Stimulated activated naive CD8-positive, alpha-beta T cell treated with anti-CD3 and anti-CD28 coated beads, Interleukin-15, Interleukin-2, amounts not matched to agents 100 ng/mL and 50 ng/mL, for 24 hours (primary cell): ENCODE results near the gene EYS.

Source experiments
- H3K27ac Mint-ChIP-seq: one replicate; pipeline ENCODE4 v1.8.0; 2021; ENCODE audit warnings: mild to moderate bottlenecking, mixed read lengths
- H3K27me3 Mint-ChIP-seq: one replicate; pipeline ENCODE4 v1.8.0; 2021; ENCODE audit warnings: mixed read lengths
- H3K36me3 Mint-ChIP-seq: one replicate; pipeline ENCODE4 v1.8.0; 2021; ENCODE audit warnings: low read depth, mixed read lengths
- H3K4me1 Mint-ChIP-seq: one replicate; pipeline ENCODE4 v1.8.0; 2021; ENCODE audit warnings: low read depth, mixed read lengths
- H3K4me3 Mint-ChIP-seq: one replicate; pipeline ENCODE4 v1.8.0; 2021; ENCODE audit warnings: mild to moderate bottlenecking, mixed read lengths
- H3K9me3 Mint-ChIP-seq: one replicate; pipeline ENCODE4 v1.8.0; 2021; ENCODE audit warnings: mixed read lengths

Gene EYS

DNA sequence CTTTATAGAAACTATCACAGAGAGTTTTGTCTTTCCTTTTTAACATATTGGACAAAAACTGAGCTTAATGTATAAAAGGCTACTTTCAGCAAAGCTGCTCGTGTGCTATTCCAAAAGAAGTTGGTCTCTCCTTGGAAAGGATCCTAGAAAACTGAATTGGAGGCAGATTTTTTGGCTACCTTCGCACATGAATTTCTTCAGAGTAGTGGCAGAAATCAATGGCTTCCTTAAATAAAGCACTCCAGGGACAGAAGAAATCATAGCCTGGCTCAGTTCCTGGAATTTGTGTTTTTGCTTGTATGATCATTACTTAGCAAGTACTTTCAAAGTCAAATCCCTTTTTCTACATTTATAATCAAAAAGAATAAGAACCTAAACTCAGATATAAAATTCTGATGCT is 1291.1 kb downstream of the EYS start:
- H3K27ac Mint-ChIP-seq, result no peak overlapping the region

DNA sequence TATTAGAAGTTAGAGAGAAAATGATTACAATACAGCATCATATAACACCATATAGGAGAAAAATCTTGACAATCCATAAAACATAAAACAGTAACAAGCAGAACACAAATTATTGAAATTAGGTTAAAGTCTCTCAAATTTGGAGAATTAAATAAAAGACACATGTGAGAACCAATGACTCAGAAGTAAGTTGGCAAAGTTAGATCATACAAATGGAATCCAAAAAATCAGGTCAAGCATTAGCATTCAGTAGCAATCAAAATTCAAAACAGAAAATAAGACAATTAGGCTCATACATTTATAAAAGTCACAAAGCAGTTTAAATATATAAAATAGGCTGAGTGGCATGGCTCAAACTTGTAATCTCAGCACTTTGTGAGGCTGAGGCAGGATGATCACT is 1295.8 kb downstream of the EYS start:
- Mint-ChIP-seq H3K9me3 (peaks cover 7% of the 10 kb centered on the region), H3K4me3 (no peak overlapping the region), H3K4me1 (no peaks in the 10 kb centered on the region), H3K27me3 (no peaks in the 10 kb centered on the region), H3K36me3 (no peaks in the 10 kb centered on the region), H3K27ac (no peak overlapping the region)

More for the DNA sequence above, 1291.1 kb downstream of the EYS start:
- Mint-ChIP-seq H3K9me3 (peaks cover 14% of the 10 kb centered on the region), H3K4me1 (no peaks in the 10 kb centered on the region), H3K4me3 (no peak overlapping the region), H3K36me3 (no peaks in the 10 kb centered on the region), H3K27me3 (no peaks in the 10 kb centered on the region)

DNA sequence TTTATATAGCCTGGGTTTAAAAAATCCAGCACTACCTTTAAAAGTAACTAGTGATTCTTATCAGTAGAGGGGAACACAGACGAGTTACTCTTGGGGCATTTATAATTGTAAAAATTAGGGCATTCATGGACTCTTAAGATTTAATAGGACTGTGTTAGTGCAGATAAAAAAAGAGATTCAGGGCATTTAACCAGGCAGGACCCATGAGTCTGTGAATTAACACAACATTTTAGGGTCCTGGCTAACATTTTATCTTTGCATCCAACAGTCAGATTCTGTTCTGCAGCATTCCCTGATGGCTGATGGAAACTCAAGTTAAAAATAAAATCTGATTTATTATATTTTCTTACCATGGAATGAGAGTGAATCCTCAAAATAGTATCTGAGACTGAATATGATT is 1297.1 kb downstream of the EYS start:
- Mint-ChIP-seq H3K9me3 (peaks cover 7% of the 10 kb centered on the region), H3K27ac (no peak overlapping the region), H3K36me3 (no peaks in the 10 kb centered on the region), H3K4me1 (no peaks in the 10 kb centered on the region), H3K4me3 (no peak overlapping the region), H3K27me3 (no peaks in the 10 kb centered on the region)

DNA sequence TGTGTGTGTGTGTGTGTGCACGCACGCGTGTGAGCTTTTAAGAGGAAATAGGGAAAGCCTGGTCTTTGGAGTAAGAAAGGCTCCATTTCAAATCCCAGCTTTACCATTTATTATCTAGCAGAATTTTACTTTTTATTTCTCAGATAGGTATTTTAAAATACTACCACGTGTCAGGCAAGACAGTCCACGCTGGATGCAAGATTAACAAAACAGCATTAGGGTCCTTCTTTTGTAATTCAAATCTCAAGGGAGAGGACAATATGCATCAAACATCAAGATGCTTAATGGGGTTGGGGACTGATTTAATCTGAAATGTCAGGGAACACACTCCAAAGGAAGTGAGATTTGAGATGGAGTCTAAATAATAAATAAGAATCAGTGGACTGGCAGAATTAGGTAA is 1302.6 kb downstream of the EYS start:
- no peak overlapping the region for H3K27ac Mint-ChIP-seq
- H3K4me3 Mint-ChIP-seq, result no peak overlapping the region
- H3K4me1 Mint-ChIP-seq, result no peaks in the 10 kb centered on the region
- H3K27me3 Mint-ChIP-seq, result no peaks in the 10 kb centered on the region
- no peaks in the 10 kb centered on the region for H3K36me3 Mint-ChIP-seq
- H3K9me3 Mint-ChIP-seq, result peaks cover 11% of the 10 kb centered on the region

DNA sequence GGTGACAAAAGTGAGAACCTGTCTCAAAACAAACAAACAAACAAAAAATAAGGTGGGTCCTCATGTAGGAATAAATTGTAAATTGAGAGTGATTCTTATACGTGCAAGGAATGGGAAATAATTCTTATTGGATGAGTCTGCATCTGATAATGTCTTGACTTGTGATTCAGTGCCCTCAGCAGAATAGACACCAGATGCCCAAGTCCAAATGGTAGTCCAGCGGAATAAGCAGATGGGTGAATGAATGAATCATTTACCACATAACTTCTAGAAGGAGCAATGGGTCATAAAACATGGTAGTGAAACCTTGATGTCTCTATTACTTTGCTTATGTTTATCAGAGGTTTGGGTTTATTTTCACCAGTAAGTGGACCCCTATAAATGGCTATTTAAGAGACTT is 1323.7 kb downstream of the EYS start:
- H3K27ac Mint-ChIP-seq, result no peak overlapping the region
- no peaks in the 10 kb centered on the region for H3K4me1 Mint-ChIP-seq
- peaks cover 3% of the 10 kb centered on the region for H3K9me3 Mint-ChIP-seq
- no peak overlapping the region for H3K4me3 Mint-ChIP-seq
- H3K27me3 Mint-ChIP-seq, result no peaks in the 10 kb centered on the region
- no peaks in the 10 kb centered on the region for H3K36me3 Mint-ChIP-seq

DNA sequence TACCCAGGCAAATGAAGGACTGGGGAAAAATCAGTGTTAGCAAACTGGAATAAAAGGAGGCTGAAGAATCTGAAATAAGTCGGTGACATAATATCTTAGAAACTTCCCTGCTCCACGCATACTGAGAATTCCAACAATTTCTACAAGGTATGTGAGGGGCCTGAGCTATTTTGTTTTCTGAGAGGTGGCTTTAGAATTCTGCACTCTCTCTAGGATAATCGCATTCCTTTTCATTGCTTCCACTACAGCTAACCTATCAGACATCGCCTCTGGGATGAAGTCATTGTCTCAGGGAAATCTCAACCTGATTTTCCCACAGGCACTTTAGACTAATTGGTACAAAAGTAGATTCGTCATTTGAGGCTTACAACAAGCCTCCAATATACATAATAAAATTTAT is 1330.6 kb downstream of the EYS start:
- Mint-ChIP-seq H3K36me3 (no peaks in the 10 kb centered on the region), H3K27ac (no peak overlapping the region), H3K4me1 (no peaks in the 10 kb centered on the region), H3K4me3 (no peak overlapping the region), H3K27me3 (no peaks in the 10 kb centered on the region), H3K9me3 (peaks cover 17% of the 10 kb centered on the region)

DNA sequence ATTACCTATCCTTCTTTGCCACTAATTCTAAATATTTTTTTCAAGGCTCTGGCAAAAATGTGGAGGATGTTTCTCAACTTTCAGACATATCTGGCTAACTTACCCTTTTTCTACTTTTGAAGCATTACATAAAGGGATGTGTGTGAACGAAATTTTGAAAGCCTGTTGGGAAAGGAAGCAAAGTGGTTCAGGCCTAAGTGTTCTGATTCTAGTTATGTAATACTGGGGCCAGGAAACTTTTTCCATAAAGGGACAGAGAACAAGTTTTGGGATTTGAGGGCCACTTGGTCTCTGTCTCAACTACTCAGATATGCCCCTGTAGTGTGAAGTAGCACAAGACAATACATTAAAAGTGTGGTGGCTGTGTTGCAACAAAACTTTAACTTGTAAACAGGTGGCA is 1349.6 kb downstream of the EYS start:
- Mint-ChIP-seq H3K27ac (no peak overlapping the region), H3K9me3 (peaks cover 4% of the 10 kb centered on the region), H3K4me1 (no peaks in the 10 kb centered on the region), H3K27me3 (no peaks in the 10 kb centered on the region), H3K36me3 (no peaks in the 10 kb centered on the region), H3K4me3 (no peak overlapping the region)

DNA sequence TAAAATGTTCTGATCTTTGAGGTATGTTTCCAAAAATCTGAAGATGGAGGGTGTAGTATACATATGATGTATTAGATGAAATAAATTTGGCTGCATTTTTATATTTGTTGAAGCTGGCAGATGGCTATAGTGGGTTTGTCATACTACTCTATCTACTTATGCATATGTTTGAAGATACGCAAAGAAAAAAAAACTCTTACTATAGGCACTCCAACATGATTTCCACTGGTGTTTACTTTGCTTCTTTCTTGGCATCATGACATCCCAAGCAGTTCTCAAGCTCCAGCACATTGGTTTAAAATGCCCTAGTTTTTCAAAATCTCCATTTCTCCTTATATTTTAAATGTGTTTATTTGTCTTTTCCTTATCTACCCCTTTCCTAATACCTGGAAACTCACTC is 1359.6 kb downstream of the EYS start:
- Mint-ChIP-seq H3K4me1 (no peaks in the 10 kb centered on the region), H3K27me3 (no peaks in the 10 kb centered on the region), H3K27ac (no peak overlapping the region), H3K4me3 (no peak overlapping the region), H3K36me3 (no peaks in the 10 kb centered on the region), H3K9me3 (no peaks in the 10 kb centered on the region)

DNA sequence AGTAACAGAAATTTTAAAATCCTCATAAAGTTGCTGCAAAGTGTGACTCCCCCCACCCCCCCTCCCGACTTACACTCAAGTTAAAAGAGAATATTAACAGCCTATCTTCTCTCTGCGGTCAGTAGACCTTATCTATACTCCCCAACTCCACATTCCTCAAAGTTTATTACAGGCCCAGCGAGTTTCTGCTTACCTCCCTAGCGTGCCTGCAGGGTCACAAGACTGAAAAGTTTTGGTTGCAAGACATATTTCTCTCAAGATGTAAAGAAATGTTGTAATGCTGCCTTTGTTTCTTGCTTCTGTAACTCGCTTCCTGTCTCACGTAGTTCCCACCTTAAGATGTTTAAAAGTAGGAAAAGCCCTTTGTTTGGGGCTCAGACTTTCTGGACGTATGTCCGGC is 1371.8 kb downstream of the EYS start:
- Mint-ChIP-seq H3K4me3 (no peak overlapping the region), H3K27me3 (no peaks in the 10 kb centered on the region), H3K4me1 (no peaks in the 10 kb centered on the region), H3K36me3 (no peaks in the 10 kb centered on the region), H3K9me3 (peaks cover 30% of the 10 kb centered on the region), H3K27ac (no peak overlapping the region)

DNA sequence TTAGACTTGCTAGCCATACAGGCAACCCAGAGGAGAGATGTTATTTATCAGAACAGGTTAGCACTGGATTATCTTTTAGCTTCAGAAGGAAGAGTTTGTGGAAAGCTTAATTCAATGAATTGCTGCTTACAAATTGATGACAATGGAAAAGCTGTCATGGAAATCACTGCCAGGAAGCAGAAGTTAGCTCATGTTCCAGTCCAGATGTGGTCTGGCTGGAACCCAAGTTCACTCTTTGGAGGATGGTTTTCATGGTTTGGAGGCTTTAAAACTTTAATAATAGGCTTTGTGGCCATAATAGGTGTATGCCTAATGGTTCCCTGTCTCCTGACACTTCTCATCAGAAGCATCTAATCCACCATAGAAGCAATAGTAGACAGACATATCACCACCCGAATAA is 1372.4 kb downstream of the EYS start:
- Mint-ChIP-seq H3K4me3 (no peak overlapping the region), H3K9me3 (peaks cover 28% of the 10 kb centered on the region), H3K27ac (no peak overlapping the region), H3K4me1 (no peaks in the 10 kb centered on the region), H3K27me3 (no peaks in the 10 kb centered on the region), H3K36me3 (no peaks in the 10 kb centered on the region)

DNA sequence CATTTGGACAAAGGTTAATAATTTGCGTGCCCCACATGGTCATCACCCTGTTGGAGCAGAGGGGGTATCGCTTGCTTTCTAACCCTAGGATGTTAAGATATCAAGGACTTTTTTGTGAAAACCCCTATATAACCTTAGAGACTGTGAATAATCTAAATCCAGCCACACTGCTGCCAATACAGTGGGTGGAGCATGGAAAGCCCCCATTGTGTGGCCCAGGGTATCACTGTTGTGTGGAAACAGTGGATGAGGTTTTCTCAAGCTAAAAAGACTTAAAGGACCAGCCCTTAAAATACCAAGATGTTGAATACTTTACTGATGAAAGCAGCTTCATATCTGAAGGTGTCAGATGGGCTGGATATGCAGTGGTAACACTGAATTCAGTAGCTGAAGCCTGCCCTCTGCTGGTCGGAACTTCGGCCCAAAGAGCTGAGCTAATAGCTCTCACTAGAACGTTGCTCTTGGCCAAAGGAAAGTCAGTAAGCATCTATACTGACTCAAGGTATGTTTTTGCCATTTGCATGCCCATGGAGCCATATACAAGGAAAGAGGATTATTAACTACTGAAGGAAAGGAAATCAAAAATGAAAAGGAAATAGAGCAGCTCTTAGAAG is 1376.2 kb downstream of the EYS start:
- Mint-ChIP-seq H3K9me3 (peaks cover 21% of the 10 kb centered on the region), H3K4me1 (no peaks in the 10 kb centered on the region), H3K4me3 (no peak overlapping the region), H3K27ac (no peak overlapping the region), H3K27me3 (no peaks in the 10 kb centered on the region), H3K36me3 (no peaks in the 10 kb centered on the region)

DNA sequence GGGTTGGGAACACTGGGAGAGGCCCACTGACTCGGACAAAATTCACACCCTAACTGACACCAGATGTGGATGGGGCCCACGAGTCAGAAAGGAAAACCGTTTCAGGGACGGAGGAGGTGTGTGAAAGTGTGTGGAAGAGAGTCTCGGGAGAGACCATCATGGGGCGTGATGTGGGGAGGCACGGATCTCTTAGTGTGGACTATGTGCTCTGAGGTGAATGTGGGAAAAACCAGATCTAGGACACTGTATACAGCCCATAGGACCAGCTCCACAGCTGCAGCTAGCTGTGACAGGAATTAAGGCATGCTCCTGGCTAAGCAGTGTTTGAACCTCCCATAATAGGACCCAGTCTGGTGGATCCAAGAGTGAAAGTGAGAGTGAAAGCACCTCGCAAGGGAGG is 1380.1 kb downstream of the EYS start:
- Mint-ChIP-seq H3K36me3 (no peaks in the 10 kb centered on the region), H3K4me3 (no peak overlapping the region), H3K9me3 (peaks cover 21% of the 10 kb centered on the region), H3K4me1 (no peaks in the 10 kb centered on the region), H3K27me3 (no peaks in the 10 kb centered on the region), H3K27ac (no peak overlapping the region)

DNA sequence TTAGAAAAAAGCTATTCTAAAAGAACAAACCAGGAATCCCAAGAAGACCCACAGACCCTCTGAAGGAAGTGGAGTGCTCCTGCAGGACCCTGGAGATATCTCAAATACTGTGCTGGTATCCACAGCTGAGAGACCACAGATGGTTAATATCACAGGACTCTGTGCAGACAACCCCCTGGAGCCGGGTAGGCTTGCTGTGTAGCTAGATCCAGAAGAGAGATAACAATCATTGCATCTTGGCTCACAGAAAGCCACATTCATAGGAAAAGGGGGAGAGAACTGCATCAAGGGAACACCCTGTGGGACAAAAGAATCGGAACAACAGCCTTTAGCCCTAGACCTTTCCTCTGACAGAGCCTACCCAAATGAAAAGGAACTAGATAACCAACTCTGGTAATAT is 1381.9 kb downstream of the EYS start:
- H3K4me3 Mint-ChIP-seq, result no peak overlapping the region
- no peak overlapping the region for H3K27ac Mint-ChIP-seq
- H3K4me1 Mint-ChIP-seq, result no peaks in the 10 kb centered on the region
- H3K9me3 Mint-ChIP-seq, result peaks cover 16% of the 10 kb centered on the region
- no peaks in the 10 kb centered on the region for H3K27me3 Mint-ChIP-seq
- H3K36me3 Mint-ChIP-seq, result no peaks in the 10 kb centered on the region

DNA sequence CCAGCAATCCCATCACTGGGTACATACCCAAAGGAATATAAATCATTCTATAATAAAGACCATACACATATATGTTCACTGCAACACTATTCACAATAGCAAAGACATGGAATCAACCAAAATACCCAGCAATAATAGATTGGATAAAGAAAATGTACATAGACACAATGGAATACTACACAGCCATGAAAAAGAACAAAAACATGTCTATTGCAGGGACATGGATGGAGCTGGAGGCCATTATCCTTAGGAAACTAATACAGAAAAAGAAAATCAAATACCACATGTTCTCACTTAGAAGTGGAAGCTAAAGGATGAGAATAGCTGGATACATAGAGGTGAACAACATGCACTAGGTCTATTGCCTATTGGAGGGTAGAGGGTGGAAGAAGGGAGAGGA is 1396.8 kb downstream of the EYS start:
- no peaks in the 10 kb centered on the region for H3K4me1 Mint-ChIP-seq
- peaks cover 22% of the 10 kb centered on the region for H3K9me3 Mint-ChIP-seq
- H3K27ac Mint-ChIP-seq, result no peak overlapping the region
- no peaks in the 10 kb centered on the region for H3K36me3 Mint-ChIP-seq
- no peaks in the 10 kb centered on the region for H3K27me3 Mint-ChIP-seq
- no peak overlapping the region for H3K4me3 Mint-ChIP-seq

DNA sequence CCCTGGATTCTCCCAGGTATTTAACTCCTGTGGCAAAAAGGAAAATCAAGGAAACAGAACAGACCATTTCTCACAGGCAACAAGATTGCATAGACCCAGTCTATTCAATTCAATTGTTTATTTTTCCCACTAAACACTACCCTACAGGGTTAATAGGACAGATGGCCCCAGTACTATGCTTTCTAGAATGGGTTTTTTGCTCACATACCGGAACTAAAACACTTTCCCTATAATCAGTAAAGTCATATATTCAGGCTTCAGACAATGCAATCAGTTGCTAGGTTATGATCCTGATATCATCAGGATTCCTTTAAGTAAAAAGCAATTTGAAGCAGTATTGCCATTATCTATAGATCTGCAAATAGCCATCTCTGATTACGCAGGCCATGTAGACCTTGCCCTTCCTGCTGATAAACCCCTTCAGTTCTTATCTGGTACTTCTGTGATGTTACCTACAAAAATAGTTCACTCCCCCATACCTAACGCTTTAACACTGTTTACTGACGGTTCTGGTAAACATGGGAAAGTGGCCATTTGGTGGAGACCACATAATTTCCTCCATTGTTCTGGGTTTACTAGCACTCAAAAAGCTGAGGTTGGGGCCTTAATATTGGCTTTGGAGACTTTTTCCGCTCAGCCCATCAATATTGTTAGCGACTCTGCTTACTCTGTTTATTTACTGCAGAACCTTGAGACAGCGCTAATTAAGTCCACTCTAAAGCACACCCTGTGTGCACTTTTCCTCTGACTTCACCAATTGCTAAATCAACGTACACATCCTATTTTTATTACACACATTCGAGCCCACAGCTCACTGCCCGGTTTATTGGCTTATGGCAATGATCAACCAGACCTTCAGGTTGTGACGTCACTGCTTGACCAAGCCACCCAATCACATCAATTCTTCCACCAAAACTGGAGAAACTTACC is 1405.5 kb downstream of the EYS start:
- H3K36me3 Mint-ChIP-seq, result no peaks in the 10 kb centered on the region
- H3K4me1 Mint-ChIP-seq, result no peaks in the 10 kb centered on the region
- no peak overlapping the region for H3K27ac Mint-ChIP-seq
- H3K4me3 Mint-ChIP-seq, result no peak overlapping the region
- H3K9me3 Mint-ChIP-seq, result peaks cover 19% of the 10 kb centered on the region
- no peaks in the 10 kb centered on the region for H3K27me3 Mint-ChIP-seq

DNA sequence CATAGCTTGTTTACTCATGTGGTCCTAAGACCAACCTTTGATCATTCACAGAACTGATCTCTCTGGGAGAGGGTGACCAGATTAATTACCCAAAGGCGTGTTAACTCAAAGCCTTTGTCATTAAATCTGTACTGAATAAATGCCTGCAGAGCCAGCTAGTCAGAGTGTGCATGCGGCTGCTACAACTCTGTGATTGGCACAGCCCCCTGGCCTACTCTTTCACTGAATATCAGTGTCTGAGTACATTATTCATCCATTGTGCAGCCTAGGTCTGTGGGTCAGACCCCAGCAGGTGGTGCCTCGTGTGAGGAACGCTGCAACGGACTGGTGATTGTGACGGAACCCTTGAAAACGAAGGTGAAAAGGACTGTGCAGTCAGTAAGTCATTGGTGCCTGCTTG is 1407.8 kb downstream of the EYS start:
- Mint-ChIP-seq H3K4me3 (no peak overlapping the region), H3K4me1 (no peaks in the 10 kb centered on the region)

More for the DNA sequence above, 1407.8 kb downstream of the EYS start:
- Mint-ChIP-seq H3K27me3 (no peaks in the 10 kb centered on the region), H3K27ac (no peak overlapping the region), H3K36me3 (no peaks in the 10 kb centered on the region), H3K9me3 (peaks cover 13% of the 10 kb centered on the region)
